HG03432 (cell line): ENCODE results near the gene AHDC1.

Source experiments
- ATAC-seq: cut with Tn5 transposase; IDR thresholded peaks from one replicate; pipeline ENCODE4 v1.9.1; 2021; ENCODE audit warnings: mild to moderate bottlenecking, moderate library complexity; ENCODE audit not compliant: unreplicated experiment

The AHDC1 gene

GRCh38 chr1:27598902-27599528 lies 4.9 kb downstream of the AHDC1 start:
- no peak for ATAC-seq

GRCh38 chr1:27598295-27598687 lies 5.7 kb downstream of the AHDC1 start:
- no peak for ATAC-seq

GRCh38 chr1:27597516-27598294 lies 6.2 kb downstream of the AHDC1 start:
- no peak for ATAC-seq

- ATAC-seq: no peak
Measured at GRCh38 chr1:27596986-27597385, 7.0 kb downstream of the AHDC1 start.

- ATAC-seq: no peak
Measured at GRCh38 chr1:27596261-27596660, 7.7 kb downstream of the AHDC1 start.

- ATAC-seq: no peak
Measured at GRCh38 chr1:27595597-27595996, 8.3 kb downstream of the AHDC1 start.

- ATAC-seq: no peak
Measured at GRCh38 chr1:27594564-27595510, 9.1 kb downstream of the AHDC1 start.

- ATAC-seq: no peak
Measured at GRCh38 chr1:27593678-27594563, 10.0 kb downstream of the AHDC1 start.

- no peak for ATAC-seq
Measured at GRCh38 chr1:27592931-27593677, 10.8 kb downstream of the AHDC1 start.

GRCh38 chr1:27592232-27592930 lies 11.6 kb downstream of the AHDC1 start:
- ATAC-seq: no peak

- no peak for ATAC-seq
Measured at GRCh38 chr1:27591622-27592021, 12.3 kb downstream of the AHDC1 start.

- ATAC-seq: no peak
Measured at GRCh38 chr1:27590917-27591508, 12.9 kb downstream of the AHDC1 start.

GRCh38 chr1:27589841-27590426 lies 14.0 kb downstream of the AHDC1 start:
- no peak for ATAC-seq

- ATAC-seq: no peak
Measured at GRCh38 chr1:27589441-27589840, 14.5 kb downstream of the AHDC1 start.

GRCh38 chr1:27588256-27589232 lies 15.4 kb downstream of the AHDC1 start:
- no peak for ATAC-seq

GRCh38 chr1:27585684-27586083 lies 18.3 kb downstream of the AHDC1 start:
- ATAC-seq: no peak

- ATAC-seq: no peak
Measured at GRCh38 chr1:27584453-27584852, 19.5 kb downstream of the AHDC1 start.
